ENCODE results near the gene FILIP1. TPM values are rescaled to one million over a fixed set of nuclear protein-coding genes. Genes with fewer than 3 reads are reported as not detected.

FILIP1 gene
- total RNA-seq, 1 experiment from 2014 or later, result not detected

DNA sequence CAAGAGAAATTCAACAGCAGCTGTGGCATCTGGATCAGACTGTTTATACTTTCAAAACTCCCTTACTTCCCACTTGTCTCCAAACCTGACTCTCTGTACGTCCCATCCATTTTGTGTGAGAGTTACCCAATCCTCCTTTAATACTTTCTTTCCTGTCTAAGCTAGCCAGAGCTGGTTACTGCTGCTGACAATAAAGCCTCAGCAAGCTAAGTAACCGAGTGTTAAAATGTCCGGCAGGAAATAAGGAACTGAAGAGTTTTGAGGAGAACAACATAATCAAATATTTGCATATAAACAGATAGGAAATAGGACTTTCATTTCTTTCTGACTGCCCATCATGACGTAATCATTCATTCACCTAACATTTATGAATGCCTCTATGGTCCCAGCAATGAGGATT, 220.6 kb downstream of the FILIP1 start:
- H2AFZ ChIP-seq (ENCODE audit: low read length), result no peak overlapping the region
- H3K36me3 ChIP-seq (ENCODE audit: low read depth, low read length), result peaks cover 15% of the 10 kb centered on the region
- no peak overlapping the region for H3K9ac ChIP-seq (ENCODE audit: low read length)
- peaks cover 88% of the 10 kb centered on the region for H3K79me2 ChIP-seq (ENCODE audit: low read length)
- no peak overlapping the region for H3K4me2 ChIP-seq (ENCODE audit: low read length)
- ChIA-PET CTCF (no interaction called here), POLR2A (ENCODE audit: unreplicated experiment) (no interaction called here)
- H3F3A ChIP-seq (ENCODE audit: low read length, unreplicated experiment), result no peaks in the 10 kb centered on the region
- H3K4me1 ChIP-seq (ENCODE audit: insufficient read depth, low read length), result peaks cover 35% of the 10 kb centered on the region
- intact Hi-C loops (cut with micrococcal nuclease), result no loop called here
- H4K20me1 ChIP-seq (ENCODE audit: low read length), result 0 out of 2 replicates have a peak, but pooled peaks cover 3% of the 10 kb centered on the region
- no peak overlapping the region for H3K27ac ChIP-seq (ENCODE audit: low read length)
- H3K9me2 ChIP-seq (replicated peaks; ENCODE audit: low read length), result no peaks in the 10 kb centered on the region
- no peak overlapping the region for H3K4me3 ChIP-seq (ENCODE audit: low read length)
- DNase-seq (no peak), ATAC-seq (no peak)
- TF ChIP-seq, protein P1, sequence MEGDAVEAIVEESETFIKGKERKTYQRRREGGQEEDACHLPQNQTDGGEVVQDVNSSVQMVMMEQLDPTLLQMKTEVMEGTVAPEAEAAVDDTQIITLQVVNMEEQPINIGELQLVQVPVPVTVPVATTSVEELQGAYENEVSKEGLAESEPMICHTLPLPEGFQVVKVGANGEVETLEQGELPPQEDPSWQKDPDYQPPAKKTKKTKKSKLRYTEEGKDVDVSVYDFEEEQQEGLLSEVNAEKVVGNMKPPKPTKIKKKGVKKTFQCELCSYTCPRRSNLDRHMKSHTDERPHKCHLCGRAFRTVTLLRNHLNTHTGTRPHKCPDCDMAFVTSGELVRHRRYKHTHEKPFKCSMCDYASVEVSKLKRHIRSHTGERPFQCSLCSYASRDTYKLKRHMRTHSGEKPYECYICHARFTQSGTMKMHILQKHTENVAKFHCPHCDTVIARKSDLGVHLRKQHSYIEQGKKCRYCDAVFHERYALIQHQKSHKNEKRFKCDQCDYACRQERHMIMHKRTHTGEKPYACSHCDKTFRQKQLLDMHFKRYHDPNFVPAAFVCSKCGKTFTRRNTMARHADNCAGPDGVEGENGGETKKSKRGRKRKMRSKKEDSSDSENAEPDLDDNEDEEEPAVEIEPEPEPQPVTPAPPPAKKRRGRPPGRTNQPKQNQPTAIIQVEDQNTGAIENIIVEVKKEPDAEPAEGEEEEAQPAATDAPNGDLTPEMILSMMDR (conservative IDR thresholded peaks at IDR 0.05; ENCODE audit: low read depth, low read length), result no peak
- no peak for TF ChIP-seq EZH2 (IDR thresholded peaks at IDR 0.05; ENCODE audit: low read length, unreplicated experiment)
- no peak for TF ChIP-seq EZH2phosphoT487 (IDR thresholded peaks at IDR 0.05; ENCODE audit: borderline replicate concordance, low read length)
- no peaks in the 10 kb centered on the region for H3K27me3 ChIP-seq (ENCODE audit: low read length)
- H3K9me3 ChIP-seq (ENCODE audit: low read length), result no peaks in the 10 kb centered on the region
- no TSS peak for BruUV-seq (replicated peaks)

DNA sequence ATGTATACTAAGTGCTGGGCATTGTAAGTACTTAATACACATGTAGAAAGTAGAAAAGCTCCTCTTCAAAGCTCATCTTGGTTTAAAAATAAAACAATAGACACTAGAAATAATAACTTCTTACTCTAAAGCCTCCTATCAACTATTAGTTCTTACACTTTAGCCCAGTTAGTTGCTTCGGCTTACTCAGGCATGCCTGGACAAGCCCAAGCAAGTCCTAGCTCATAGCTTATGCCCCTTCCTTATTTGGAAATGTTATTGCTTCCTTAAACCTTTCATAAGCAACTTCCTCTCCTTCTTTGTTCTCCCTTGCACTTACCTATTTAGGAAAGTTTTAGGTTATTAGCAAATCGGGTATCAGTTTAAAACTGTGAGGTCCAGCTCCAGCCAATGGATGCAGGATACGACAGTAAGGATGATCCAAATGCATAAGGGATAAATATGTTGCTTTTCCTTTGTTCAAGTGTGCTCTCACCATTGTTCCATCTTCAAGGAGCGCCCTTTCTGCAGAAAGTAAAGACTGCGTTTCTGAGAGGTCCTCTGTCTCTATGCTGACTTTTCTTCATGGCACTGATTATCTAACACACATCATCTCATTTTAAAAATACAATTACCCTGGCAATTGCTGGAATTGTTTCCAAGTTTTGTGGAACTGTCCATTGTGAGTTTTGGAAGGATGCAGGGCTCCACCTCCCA, 221.3 kb downstream of the FILIP1 start:
- H3K27ac ChIP-seq (ENCODE audit: low read length), result no peak overlapping the region
- ChIA-PET POLR2A (ENCODE audit: unreplicated experiment) (no interaction called here), CTCF (no interaction called here)
- H3F3A ChIP-seq (ENCODE audit: low read length, unreplicated experiment), result no peaks in the 10 kb centered on the region
- H4K20me1 ChIP-seq (ENCODE audit: low read length), result 0 out of 2 replicates have a peak, but pooled peaks cover 3% of the 10 kb centered on the region
- ATAC-seq (no peak), DNase-seq (no peak)
- no peak overlapping the region for H3K4me2 ChIP-seq (ENCODE audit: low read length)
- H2AFZ ChIP-seq (ENCODE audit: low read length), result no peak overlapping the region
- H3K9ac ChIP-seq (ENCODE audit: low read length), result no peak overlapping the region
- H3K36me3 ChIP-seq (ENCODE audit: low read depth, low read length), result peaks cover 15% of the 10 kb centered on the region
- H3K4me1 ChIP-seq (ENCODE audit: insufficient read depth, low read length), result peaks cover 35% of the 10 kb centered on the region
- no peak overlapping the region for H3K4me3 ChIP-seq (ENCODE audit: low read length)
- TF ChIP-seq, protein P1 (conservative IDR thresholded peaks at IDR 0.05; ENCODE audit: low read depth, low read length), result no peak
- no peak for TF ChIP-seq EZH2 (IDR thresholded peaks at IDR 0.05; ENCODE audit: low read length, unreplicated experiment)
- TF ChIP-seq EZH2phosphoT487 (IDR thresholded peaks at IDR 0.05; ENCODE audit: borderline replicate concordance, low read length), result no peak
- H3K9me2 ChIP-seq (replicated peaks; ENCODE audit: low read length), result no peaks in the 10 kb centered on the region
- H3K79me2 ChIP-seq (ENCODE audit: low read length), result peaks cover 88% of the 10 kb centered on the region
- H3K27me3 ChIP-seq (ENCODE audit: low read length), result no peaks in the 10 kb centered on the region
- no TSS peak for BruUV-seq (replicated peaks)
- no peaks in the 10 kb centered on the region for H3K9me3 ChIP-seq (ENCODE audit: low read length)
- intact Hi-C loops (cut with micrococcal nuclease), result no loop called here

DNA sequence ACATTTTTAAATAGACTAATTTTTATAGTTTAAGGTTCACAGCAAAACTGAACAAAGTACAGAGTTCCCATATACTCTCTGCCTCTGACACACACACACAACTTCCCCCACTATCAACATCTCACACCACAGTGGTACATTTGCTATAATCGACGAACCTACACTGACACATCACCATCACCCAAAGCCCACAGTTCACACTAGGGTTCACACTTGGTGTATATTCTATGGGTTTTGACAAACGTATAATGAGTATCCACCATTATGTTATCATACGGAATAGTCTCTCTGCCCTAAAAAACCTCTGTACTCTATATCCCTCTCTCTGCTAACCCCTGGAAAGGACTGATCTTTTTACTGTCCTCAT, 224.6 kb downstream of the FILIP1 start:
- Histone ChIP-seq H3K4me1 (ENCODE audit: insufficient read depth, low read length) (peaks cover 10% of the 10 kb centered on the region), H3K4me3 (ENCODE audit: low read length) (no peak overlapping the region), H2AFZ (ENCODE audit: low read length) (no peak overlapping the region), H3K36me3 (ENCODE audit: low read depth, low read length) (peaks cover 15% of the 10 kb centered on the region), H3F3A (ENCODE audit: low read length, unreplicated experiment) (no peaks in the 10 kb centered on the region), H3K4me2 (ENCODE audit: low read length) (no peak overlapping the region), H4K20me1 (ENCODE audit: low read length) (no peaks in the 10 kb centered on the region), H3K27me3 (ENCODE audit: low read length) (no peaks in the 10 kb centered on the region), H3K27ac (ENCODE audit: low read length) (no peak overlapping the region), H3K9me2 (replicated peaks; ENCODE audit: low read length) (no peaks in the 10 kb centered on the region), H3K9ac (ENCODE audit: low read length) (no peak overlapping the region), H3K79me2 (ENCODE audit: low read length) (peaks cover 77% of the 10 kb centered on the region), H3K9me3 (ENCODE audit: low read length) (no peaks in the 10 kb centered on the region)
- ChIA-PET CTCF (no interaction called here), POLR2A (ENCODE audit: unreplicated experiment) (no interaction called here)
- DNase-seq, result no peak
- no peak for ATAC-seq
- BruUV-seq (replicated peaks), result no TSS peak
- no peak for TF ChIP-seq EZH2 (IDR thresholded peaks at IDR 0.05; ENCODE audit: low read length, unreplicated experiment)
- TF ChIP-seq, protein P1 (conservative IDR thresholded peaks at IDR 0.05; ENCODE audit: low read depth, low read length), result no peak
- no peak for TF ChIP-seq EZH2phosphoT487 (IDR thresholded peaks at IDR 0.05; ENCODE audit: borderline replicate concordance, low read length)
- intact Hi-C loops (cut with micrococcal nuclease), result loop anchor here (5.0 kb wide), 1 partner anchor 93 kb away; no protein-coding TSS in a partner anchor
